HL-60 (cell line): ENCODE measurements around the gene POLN.

ENCODE experiments used
- DNase-seq, 2 experiments: peaks; one replicate each; pipeline ENCODE4 v3.0.0-alpha.2; 2010 to 2020; ENCODE audit warnings: low read depth in 1 of 2, low spot score in 1 of 2
- H3K27ac ChIP-seq: fragments of 250-450 bp; sonication (Bioruptor Pico); replicated peaks from 2 replicates; pipeline ENCODE4 v1.5.1; 2020; ENCODE audit warnings: mild to moderate bottlenecking, moderate library complexity
- H3K27me3 ChIP-seq: fragments of 250-450 bp; sonication (Bioruptor Pico); 2 replicates; pipeline ENCODE4 v1.5.1; 2021; ENCODE audit warnings: mild to moderate bottlenecking, moderate library complexity; ENCODE audit not compliant: insufficient read depth, poor library complexity, severe bottlenecking
- H3K4me3 ChIP-seq: replicated peaks from 2 replicates; pipeline ENCODE4 v1.5.1; 2011; ENCODE audit warnings: mild to moderate bottlenecking, control low read depth, low read length; ENCODE audit not compliant: insufficient read depth
- GABPA ChIP-seq: IDR thresholded peaks from 2 replicates; pipeline ENCODE4 v1.6.1; 2012; ENCODE audit warnings: low read depth
- POLR2AphosphoS5 ChIP-seq: IDR thresholded peaks from 2 replicates; pipeline ENCODE4 v1.6.1; 2012; ENCODE audit warnings: low read depth
- SPI1 ChIP-seq: IDR thresholded peaks from 2 replicates; pipeline ENCODE4 v1.6.1; 2012; ENCODE audit warnings: low read depth, mild to moderate bottlenecking, borderline replicate concordance
- TF ChIP-seq, protein P1 (sequence below): IDR thresholded peaks from one replicate; pipeline ENCODE4 v1.5.1; 2011; ENCODE audit warnings: low read length, control low read depth, inconsistent platforms; ENCODE audit not compliant: insufficient read depth
- TF ChIP-seq, protein P2 (sequence below): IDR thresholded peaks from 2 replicates; pipeline ENCODE4 v1.6.1; 2012; ENCODE audit warnings: low read depth; ENCODE audit not compliant: insufficient replicate concordance

The POLN gene

DNA sequence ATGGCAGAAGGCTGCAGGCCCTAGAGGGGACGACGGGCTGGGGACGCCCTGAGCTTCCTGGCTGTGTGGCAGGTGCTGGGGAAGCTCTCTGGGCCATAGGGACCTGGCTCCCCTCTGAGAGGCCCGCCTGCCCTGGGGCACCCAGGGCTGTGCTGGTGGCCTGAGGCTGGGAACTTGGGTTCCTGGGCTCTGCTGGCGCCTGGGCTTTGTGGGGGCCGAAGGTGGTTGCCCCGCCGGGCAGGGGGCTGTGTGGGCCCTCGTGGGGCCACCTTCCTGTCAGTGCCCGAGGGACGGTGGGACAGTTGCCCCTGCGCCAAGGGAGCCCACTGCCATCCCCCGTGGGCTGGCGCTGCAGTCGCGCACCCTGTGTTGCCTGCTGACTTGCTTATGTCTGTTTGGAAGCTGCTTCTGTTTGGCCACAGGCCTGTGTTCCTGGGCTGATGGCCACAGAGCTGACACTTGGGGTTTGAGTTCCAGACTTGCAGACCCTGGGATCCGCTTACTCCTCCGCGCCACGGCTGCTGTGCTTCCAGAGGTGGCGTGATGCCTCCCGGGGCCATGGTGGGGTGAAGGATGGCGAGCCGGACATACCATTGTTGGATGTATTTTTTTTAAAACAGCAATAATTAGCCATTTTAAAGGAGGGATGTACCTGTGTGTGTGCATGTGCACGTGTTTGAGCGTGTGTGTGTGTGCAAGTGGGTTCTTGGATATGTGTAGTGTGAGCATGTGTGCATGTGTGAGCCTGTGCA is 174.3 kb downstream of the POLN start:
- no peak for DNase-seq
- H3K27me3 ChIP-seq = no peaks in the 10 kb centered on the region
- H3K4me3 ChIP-seq = no peak overlapping the region
- TF ChIP-seq POLR2AphosphoS5 (no peak), SPI1 (no peak)
- TF ChIP-seq, protein P1, sequence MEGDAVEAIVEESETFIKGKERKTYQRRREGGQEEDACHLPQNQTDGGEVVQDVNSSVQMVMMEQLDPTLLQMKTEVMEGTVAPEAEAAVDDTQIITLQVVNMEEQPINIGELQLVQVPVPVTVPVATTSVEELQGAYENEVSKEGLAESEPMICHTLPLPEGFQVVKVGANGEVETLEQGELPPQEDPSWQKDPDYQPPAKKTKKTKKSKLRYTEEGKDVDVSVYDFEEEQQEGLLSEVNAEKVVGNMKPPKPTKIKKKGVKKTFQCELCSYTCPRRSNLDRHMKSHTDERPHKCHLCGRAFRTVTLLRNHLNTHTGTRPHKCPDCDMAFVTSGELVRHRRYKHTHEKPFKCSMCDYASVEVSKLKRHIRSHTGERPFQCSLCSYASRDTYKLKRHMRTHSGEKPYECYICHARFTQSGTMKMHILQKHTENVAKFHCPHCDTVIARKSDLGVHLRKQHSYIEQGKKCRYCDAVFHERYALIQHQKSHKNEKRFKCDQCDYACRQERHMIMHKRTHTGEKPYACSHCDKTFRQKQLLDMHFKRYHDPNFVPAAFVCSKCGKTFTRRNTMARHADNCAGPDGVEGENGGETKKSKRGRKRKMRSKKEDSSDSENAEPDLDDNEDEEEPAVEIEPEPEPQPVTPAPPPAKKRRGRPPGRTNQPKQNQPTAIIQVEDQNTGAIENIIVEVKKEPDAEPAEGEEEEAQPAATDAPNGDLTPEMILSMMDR = no peak
- TF ChIP-seq, protein P2, sequence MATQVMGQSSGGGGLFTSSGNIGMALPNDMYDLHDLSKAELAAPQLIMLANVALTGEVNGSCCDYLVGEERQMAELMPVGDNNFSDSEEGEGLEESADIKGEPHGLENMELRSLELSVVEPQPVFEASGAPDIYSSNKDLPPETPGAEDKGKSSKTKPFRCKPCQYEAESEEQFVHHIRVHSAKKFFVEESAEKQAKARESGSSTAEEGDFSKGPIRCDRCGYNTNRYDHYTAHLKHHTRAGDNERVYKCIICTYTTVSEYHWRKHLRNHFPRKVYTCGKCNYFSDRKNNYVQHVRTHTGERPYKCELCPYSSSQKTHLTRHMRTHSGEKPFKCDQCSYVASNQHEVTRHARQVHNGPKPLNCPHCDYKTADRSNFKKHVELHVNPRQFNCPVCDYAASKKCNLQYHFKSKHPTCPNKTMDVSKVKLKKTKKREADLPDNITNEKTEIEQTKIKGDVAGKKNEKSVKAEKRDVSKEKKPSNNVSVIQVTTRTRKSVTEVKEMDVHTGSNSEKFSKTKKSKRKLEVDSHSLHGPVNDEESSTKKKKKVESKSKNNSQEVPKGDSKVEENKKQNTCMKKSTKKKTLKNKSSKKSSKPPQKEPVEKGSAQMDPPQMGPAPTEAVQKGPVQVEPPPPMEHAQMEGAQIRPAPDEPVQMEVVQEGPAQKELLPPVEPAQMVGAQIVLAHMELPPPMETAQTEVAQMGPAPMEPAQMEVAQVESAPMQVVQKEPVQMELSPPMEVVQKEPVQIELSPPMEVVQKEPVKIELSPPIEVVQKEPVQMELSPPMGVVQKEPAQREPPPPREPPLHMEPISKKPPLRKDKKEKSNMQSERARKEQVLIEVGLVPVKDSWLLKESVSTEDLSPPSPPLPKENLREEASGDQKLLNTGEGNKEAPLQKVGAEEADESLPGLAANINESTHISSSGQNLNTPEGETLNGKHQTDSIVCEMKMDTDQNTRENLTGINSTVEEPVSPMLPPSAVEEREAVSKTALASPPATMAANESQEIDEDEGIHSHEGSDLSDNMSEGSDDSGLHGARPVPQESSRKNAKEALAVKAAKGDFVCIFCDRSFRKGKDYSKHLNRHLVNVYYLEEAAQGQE = no peak
- H3K27ac ChIP-seq = no peak overlapping the region

DNA sequence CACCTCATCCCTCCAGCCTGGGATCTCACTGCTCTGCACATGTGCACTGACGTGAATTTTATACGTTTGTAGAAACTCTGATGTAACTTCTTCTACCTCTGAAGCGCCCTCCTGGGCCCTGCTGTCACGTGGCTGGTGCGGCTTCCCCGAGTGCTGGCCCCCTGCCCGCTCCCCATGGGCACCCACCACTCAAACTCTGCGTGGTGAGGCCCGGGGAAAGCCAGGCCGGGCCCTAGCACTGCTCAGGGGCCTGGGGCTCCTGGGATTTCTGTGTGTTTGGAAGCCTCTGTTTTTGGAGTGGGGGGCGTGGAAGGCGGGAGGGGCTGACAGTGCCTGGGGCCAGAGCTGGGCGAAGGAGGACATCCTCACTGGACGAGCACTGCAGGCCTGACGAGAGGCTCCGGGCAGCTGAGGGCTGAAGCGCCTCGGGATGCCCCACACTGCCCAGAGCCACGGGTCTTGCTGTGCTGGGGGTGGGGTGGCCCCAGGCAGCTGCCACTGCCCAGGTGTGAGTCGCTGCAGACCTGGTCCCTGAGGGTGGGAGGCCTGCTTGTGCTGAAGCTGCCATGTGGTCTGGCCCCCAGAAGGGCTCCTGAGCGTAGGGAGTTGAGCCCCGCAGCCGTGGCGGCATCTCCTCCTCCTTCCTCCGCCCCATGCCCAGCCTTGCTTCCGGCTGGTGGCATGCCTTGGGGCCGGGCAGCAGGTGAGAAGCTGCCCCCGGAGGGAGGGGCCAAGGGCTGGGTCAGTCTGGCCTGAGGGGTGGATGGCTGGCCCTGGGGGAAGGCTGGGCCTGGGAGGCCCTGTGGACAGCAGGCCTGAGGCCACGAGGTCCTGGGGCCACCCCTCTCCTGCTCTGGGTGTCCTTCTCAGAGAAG is 175.1 kb downstream of the POLN start:
- TF ChIP-seq SPI1 = no peak
- TF ChIP-seq, protein P1 = no peak
- no peak for TF ChIP-seq GABPA
- TF ChIP-seq, protein P2 = no peak
- no peak for TF ChIP-seq POLR2AphosphoS5
- H3K27me3 ChIP-seq = no peaks in the 10 kb centered on the region
- H3K27ac ChIP-seq = no peak overlapping the region
- H3K4me3 ChIP-seq = no peak overlapping the region
- no peak for DNase-seq

DNA sequence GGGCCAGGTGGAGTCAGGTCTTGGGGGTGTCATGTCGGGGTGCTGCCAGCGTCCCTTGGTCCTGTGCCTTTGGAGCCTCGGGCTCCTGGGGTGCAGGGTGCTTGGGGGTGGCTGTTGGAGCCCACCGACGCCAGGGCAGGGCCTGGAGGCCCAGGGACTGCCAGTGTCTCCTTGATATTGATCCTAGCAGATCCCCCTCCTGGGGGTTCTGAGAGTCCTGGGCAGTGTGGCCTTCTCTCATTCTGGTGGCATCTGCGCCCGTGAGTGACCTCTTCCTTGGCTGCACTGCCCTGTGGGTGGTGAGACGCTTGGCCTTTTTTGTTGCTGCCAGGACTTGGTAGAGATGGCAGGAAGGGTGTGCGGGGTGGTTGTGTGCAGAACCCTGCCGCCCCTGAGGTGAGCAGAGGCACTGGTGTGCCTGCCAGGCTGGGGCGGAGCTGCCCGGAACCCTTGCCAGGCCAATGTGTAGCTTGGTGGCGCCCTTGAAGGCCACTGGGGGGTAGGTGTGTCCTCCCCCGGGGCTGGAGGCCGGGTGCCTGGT is 175.8 kb downstream of the POLN start:
- Histone ChIP-seq H3K4me3 (no peak overlapping the region), H3K27me3 (no peaks in the 10 kb centered on the region), H3K27ac (no peak overlapping the region)
- DNase-seq = no peak
- no peak for TF ChIP-seq SPI1
- no peak for TF ChIP-seq GABPA
- TF ChIP-seq, protein P1 = no peak
- TF ChIP-seq, protein P2 = no peak
- no peak for TF ChIP-seq POLR2AphosphoS5
